Choroid plexus epithelial cell (primary cell): Measurements from ENCODE around the gene AATK.

Experiments used
- DNase-seq: peaks from one replicate; pipeline ENCODE4 v3.0.0-alpha.2; 2010; ENCODE audit warnings: low read depth
- H3K4me3 ChIP-seq: 2 replicates; pipeline ENCODE4 v1.5.1; 2011; ENCODE audit warnings: low read depth, mild to moderate bottlenecking, control low read depth, low read length, moderate library complexity
- CTCF ChIP-seq: conservative IDR thresholded peaks from 2 replicates; pipeline ENCODE4 v1.5.1; 2011; ENCODE audit warnings: low read depth, mild to moderate bottlenecking, control low read depth, inconsistent platforms, low read length, moderate library complexity

AATK gene

DNA sequence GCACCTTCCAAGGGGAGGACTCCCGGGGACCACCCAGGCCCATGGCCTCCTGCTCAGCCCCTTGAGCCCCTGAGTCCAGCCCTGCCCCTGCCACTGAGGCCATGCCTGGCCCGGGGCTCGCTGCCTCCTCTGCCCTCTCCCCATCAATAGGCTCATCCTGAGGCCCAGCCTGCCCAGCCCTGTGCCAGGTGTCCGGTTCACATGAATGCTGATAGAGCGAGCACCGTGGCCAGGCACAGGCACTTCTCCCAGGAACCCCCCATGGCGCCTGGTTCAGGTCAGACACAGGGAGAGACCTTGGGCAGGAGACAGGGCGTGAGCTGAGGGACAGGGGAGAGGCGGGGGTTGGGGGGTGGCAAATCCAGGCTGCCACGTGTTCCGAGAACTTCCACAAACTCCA, 3.5 kb downstream of the AATK start:
- DNase-seq: no peak
- no peak for TF ChIP-seq CTCF
- H3K4me3 ChIP-seq: no peak overlapping the region

GRCh38 chr17:81161972-81162371, 4.0 kb downstream of the AATK start:
- H3K4me3 ChIP-seq: no peak overlapping the region
- DNase-seq: no peak
- TF ChIP-seq CTCF: no peak

DNA sequence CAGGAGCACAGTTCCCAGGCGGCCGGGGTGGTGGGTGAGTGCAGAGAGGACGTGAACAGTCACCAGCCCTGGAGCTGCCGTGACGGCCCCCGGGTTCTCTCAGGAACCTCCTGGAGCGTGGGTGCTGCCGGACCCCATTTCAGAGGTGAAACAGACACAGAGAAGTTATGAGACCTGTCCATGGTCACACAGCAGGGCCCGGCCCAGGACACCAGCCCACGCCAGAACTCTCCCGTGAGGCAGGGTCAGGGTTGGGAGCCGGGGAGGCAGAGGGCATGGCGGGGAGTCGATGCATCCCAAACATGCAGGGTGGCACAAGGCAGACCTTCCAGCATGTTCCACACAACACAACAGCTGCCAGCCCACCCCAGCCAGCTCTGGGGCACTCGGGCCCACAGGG, 4.5 kb downstream of the AATK start:
- DNase-seq: no peak
- no peak for TF ChIP-seq CTCF
- H3K4me3 ChIP-seq: no peak overlapping the region

DNA sequence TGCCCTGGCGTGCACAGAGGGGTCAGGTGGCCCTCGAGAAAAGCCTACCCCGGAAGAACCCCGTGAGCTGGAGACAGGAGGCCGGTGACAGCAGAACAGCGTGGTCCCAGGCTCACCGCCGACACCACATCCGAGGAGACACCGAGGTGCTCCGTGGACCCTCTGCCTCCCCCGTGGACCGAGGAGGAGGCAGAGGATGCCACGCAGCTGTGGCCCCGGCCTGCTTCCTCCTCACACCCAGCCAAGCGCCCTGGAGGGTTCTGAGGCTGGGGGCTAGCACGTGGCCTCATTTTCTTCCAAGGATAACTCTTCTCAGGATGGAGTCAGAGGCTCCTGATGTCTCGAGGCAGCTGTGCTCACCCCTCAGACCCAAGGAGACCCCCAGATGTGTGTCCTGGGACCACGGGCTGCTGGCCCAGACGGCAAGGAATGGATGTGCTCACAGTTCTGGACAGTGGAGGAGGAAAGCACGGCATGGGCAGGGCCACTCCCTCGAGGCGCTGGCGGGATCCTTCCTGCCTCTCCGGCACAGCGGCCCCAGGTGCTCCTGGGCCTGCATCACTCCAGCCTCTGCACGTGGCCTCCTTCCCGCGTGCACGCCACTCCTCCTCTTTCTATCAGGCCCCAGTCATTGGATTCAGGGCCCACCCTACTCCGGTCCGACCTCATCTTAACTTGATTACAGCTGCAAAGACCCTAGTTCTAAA, 5.1 kb downstream of the AATK start:
- no peak for TF ChIP-seq CTCF
- H3K4me3 ChIP-seq: no peak overlapping the region
- DNase-seq: no peak

DNA sequence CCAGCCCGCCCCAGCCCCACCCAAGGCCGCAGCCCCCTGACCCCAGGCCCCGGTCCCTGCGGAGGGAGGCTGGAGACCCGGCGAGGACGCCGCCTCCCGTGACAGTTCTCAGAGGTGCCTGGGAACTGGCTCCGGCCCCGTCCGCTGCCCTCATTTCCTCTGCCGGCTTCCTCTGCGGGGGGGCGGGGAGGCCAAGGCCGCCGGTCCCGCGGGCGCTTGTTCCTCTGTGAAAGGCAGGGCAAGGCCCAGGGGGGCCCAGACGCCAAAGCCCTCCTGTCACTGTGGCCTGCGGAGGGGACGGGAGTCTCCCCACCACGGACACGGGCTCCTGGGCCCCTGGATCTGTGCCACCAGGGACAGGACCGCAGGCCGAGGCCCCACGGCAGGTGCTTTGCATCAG, 5.7 kb downstream of the AATK start:
- no peak for DNase-seq
- no peak overlapping the region for H3K4me3 ChIP-seq
- no peak for TF ChIP-seq CTCF

DNA sequence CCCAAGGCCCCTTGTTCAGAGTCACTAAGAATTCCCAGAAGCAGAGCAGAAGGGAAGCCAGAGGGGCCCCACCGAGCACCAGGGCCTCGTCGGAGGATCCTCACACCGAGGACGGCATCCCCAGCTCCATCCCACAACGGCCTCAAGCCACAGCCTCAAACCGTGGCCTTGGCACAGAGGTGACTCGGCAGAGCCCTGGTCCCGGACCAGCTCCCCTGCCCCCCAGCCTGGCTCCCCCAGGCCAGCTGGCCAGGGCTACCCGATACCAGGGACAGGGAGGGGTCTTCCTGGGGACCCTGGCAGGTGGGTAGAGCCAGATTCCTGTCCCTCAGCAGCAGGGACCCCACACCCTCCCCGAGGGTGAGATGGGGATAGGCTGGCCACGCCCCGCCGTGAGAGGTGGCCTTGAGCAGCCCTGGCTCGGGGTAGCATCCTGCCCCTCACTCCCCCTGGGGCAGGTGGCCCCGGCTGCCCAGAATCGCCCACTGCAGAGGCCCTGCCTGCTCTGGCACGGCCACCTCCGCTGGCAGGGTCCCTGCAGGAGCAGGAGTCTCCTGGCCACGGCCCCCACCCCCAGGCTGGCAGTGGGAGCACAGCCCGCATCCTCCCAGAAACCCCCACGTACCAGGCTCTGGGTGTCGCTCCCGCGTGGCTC, 6.3 kb downstream of the AATK start:
- no peak overlapping the region for H3K4me3 ChIP-seq
- no peak for DNase-seq
- no peak for TF ChIP-seq CTCF
